Neural crest cell (in vitro differentiated cells): ENCODE measurements around the gene NPIPA2. TPM values are rescaled to one million over a fixed set of nuclear protein-coding genes. Genes with fewer than 3 reads are reported as not detected.
"Not testable (repeated sequence)": the region's sequence is repeated elsewhere in the genome, so short reads cannot be mapped to it uniquely, and the experiment has no call there.

Experiments
- DNase-seq: peaks from one replicate; pipeline ENCODE4 v3.0.0; 2021; ENCODE audit warnings: low read depth, mixed read lengths, low spot score
- H3K27ac Mint-ChIP-seq: one replicate; pipeline ENCODE4 v1.8.0; 2021; ENCODE audit warnings: mild to moderate bottlenecking, mixed read lengths; ENCODE audit not compliant: unreplicated experiment
- H3K27me3 Mint-ChIP-seq: 2 replicates; pipeline ENCODE4 v1.8.0; 2021; ENCODE audit warnings: low read depth, mild to moderate bottlenecking, mixed read lengths
- H3K36me3 Mint-ChIP-seq: 2 replicates; pipeline ENCODE4 v1.8.0; 2021; ENCODE audit warnings: low read depth, mild to moderate bottlenecking, mixed read lengths
- H3K4me1 Mint-ChIP-seq: 2 replicates; pipeline ENCODE4 v1.8.0; 2021; ENCODE audit warnings: mixed read lengths
- H3K4me3 Mint-ChIP-seq: one replicate; pipeline ENCODE4 v1.8.0; 2021; ENCODE audit warnings: mild to moderate bottlenecking, mixed read lengths
- H3K9me3 Mint-ChIP-seq: 2 replicates; pipeline ENCODE4 v1.8.0; 2021; ENCODE audit warnings: mixed read lengths
- long read RNA-seq: library from polyadenylated mRNA; unstranded; transcript quantifications from one replicate; pipeline ENCODE4 v2.0.0, GENCODE V29; 2020
- total RNA-seq: library from RNA; stranded (reverse); gene quantifications from 2 replicates; pipeline ENCODE4 v1.2.1, GENCODE V29; 2021

NPIPA2 gene
- total RNA-seq: 10.1 and 12.9 TPM in 2 replicates
- long read RNA-seq: 0 reads

DNA sequence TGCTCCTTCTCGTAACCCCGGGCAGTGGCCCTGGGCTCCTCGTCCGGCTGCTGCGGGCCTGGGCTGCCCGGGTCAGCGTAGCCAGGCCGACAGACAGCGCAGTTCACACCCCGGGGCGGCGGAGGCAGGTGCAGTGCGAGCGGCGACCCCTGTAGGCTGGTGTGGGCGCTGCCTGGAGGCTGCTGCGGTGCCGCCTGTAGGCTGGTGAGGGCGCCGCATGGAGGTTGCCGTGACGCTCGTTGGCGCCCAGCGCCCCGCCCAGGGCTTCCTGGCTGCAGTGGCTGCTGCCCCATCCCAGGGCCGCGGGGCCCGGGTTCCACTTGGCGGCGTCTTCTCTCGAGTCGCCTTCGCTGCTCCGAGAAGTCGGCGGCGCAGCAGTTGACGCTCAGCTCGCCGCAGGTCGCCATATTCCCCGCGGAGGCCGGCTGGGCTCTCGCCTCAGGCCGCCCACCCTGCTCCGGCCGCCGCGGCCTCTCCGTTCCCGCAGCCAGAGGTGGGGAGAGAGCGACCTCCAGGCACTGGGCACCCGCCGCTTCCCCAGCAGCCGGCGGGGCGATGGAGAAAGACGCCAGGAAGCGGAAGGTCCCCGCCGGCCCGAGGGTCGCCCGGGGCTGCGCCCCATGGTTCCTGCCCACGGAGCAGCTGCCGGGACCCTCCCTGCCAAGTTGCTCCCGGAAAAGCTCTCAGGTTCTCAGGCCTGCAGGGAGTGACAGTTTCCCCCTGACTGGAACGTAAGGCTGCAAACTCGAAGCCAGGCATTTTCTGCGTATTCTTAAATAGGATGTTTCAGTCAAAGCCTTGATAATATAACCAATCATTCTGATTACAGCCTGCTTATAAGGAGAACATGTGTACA lies at the start of gene NPIPA2:
NPIPA2 (plus strand) TSS at position 261 of the 856 bp plus-strand sequence. CDS start 5,533 bp downstream, outside the sequence.
- H3K4me3 Mint-ChIP-seq, DNase-seq, H3K27me3 Mint-ChIP-seq, H3K9me3 Mint-ChIP-seq, H3K27ac Mint-ChIP-seq, H3K4me1 Mint-ChIP-seq, H3K36me3 Mint-ChIP-seq: not testable (repeated sequence)

DNA sequence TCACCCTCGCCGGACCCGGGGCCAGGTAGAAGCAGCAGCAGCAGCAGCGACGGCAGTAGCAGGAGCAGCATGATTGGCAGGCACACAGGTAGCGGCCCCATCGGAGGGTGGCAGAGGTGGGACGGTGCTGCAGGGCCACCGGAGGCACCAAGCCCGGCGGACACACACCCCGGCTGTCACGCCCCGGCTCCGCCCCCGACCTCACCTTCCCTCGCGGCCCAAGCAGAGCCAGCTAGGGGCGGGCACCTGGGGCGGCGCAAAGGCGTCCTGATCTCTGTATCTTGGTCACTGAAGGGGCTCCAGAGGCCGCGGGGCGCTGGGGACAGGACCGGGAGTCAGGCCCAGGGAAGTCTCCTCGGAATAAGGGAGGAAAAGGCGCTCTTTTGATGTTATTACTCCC lies 48.2 kb upstream of the NPIPA2 start, which contains the start of gene PLA2G10:
PLA2G10 (minus strand) TSS at position 180 of the 400 bp plus-strand sequence; CDS start at position 101, 79 bp downstream.
- H3K4me1 Mint-ChIP-seq, H3K27me3 Mint-ChIP-seq, H3K27ac Mint-ChIP-seq, H3K36me3 Mint-ChIP-seq, H3K4me3 Mint-ChIP-seq, DNase-seq, H3K9me3 Mint-ChIP-seq: not testable (repeated sequence)

DNA sequence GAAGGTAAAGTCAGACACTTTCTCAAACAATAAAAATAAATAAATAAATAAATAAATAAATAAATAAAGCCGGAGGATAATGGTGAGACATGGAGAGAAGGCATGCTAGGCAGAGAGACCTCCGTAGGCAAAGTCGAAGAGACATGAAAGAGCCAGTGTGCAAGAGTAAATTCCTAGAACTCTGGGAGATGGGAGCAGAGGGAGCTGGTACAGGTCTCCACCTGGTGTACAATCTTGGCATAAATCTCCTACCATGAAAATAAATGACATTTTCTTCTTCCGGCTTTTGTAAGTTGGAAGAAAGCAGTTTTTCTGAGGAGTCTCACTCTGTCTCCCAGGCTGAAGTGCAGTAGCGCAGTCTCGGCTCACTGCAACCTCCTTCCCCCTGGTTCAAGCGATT lies 40.5 kb upstream of the NPIPA2 start:
- H3K36me3 Mint-ChIP-seq, H3K9me3 Mint-ChIP-seq, H3K27ac Mint-ChIP-seq, H3K4me3 Mint-ChIP-seq, H3K4me1 Mint-ChIP-seq, DNase-seq, H3K27me3 Mint-ChIP-seq: not testable (repeated sequence)

DNA sequence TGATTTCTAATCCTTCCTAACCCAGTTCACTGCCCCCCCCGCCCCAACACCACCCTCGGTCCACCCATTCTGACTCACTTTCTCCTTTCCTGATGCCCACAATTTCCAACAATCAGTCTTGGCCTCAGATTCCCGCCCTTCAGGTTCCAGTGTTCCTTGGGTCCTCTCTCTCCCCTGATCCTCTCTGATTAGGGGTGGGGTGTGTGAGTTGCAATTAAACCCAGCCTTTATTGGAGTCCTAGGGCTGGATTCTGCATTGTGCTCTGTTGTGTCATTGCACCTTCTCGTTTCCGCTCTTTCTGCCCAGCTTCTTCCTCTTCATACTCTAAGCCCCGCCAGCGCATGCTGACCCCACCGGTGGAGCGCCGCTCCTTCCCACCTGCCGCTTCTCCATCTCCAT lies 39.7 kb upstream of the NPIPA2 start:
- H3K9me3 Mint-ChIP-seq, H3K27ac Mint-ChIP-seq, DNase-seq, H3K4me3 Mint-ChIP-seq, H3K27me3 Mint-ChIP-seq, H3K36me3 Mint-ChIP-seq, H3K4me1 Mint-ChIP-seq: not testable (repeated sequence)

DNA sequence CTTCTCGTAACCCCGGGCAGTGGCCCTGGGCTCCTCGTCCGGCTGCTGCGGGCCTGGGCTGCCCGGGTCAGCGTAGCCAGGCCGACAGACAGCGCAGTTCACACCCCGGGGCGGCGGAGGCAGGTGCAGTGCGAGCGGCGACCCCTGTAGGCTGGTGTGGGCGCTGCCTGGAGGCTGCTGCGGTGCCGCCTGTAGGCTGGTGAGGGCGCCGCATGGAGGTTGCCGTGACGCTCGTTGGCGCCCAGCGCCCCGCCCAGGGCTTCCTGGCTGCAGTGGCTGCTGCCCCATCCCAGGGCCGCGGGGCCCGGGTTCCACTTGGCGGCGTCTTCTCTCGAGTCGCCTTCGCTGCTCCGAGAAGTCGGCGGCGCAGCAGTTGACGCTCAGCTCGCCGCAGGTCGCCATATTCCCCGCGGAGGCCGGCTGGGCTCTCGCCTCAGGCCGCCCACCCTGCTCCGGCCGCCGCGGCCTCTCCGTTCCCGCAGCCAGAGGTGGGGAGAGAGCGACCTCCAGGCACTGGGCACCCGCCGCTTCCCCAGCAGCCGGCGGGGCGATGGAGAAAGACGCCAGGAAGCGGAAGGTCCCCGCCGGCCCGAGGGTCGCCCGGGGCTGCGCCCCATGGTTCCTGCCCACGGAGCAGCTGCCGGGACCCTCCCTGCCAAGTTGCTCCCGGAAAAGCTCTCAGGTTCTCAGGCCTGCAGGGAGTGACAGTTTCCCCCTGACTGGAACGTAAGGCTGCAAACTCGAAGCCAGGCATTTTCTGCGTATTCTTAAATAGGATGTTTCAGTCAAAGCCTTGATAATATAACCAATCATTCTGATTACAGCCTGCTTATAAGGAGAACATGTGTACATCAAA lies 38.9 kb upstream of the NPIPA2 start, which contains the start of gene NPIPA3:
NPIPA3 (plus strand) TSS at position 256 of the 856 bp plus-strand sequence. CDS start 5,533 bp downstream, outside the sequence.
- H3K9me3 Mint-ChIP-seq, H3K27ac Mint-ChIP-seq, H3K4me3 Mint-ChIP-seq, H3K27me3 Mint-ChIP-seq, DNase-seq, H3K4me1 Mint-ChIP-seq, H3K36me3 Mint-ChIP-seq: not testable (repeated sequence)

DNA sequence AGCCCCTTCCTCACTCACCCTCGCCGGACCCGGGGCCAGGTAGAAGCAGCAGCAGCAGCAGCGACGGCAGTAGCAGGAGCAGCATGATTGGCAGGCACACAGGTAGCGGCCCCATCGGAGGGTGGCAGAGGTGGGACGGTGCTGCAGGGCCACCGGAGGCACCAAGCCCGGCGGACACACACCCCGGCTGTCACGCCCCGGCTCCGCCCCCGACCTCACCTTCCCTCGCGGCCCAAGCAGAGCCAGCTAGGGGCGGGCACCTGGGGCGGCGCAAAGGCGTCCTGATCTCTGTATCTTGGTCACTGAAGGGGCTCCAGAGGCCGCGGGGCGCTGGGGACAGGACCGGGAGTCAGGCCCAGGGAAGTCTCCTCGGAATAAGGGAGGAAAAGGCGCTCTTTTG lies 9.1 kb upstream of the NPIPA2 start:
- not testable (repeated sequence) for H3K9me3 Mint-ChIP-seq, H3K4me1 Mint-ChIP-seq, H3K27me3 Mint-ChIP-seq, H3K36me3 Mint-ChIP-seq, DNase-seq, H3K27ac Mint-ChIP-seq, H3K4me3 Mint-ChIP-seq

DNA sequence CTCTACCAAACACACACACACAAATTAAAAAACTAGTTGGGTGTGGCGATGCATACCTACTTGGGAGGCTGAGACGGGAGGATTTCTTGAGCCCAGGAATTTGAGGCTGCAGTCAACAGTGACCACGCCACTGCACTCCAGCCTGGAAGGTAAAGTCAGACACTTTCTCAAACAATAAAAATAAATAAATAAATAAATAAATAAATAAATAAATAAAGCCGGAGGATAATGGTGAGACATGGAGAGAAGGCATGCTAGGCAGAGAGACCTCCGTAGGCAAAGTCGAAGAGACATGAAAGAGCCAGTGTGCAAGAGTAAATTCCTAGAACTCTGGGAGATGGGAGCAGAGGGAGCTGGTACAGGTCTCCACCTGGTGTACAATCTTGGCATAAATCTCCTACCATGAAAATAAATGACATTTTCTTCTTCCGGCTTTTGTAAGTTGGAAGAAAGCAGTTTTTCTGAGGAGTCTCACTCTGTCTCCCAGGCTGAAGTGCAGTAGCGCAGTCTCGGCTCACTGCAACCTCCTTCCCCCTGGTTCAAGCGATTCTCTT lies 1.4 kb upstream of the NPIPA2 start:
- H3K9me3 Mint-ChIP-seq, H3K27ac Mint-ChIP-seq: not testable (repeated sequence)

DNA sequence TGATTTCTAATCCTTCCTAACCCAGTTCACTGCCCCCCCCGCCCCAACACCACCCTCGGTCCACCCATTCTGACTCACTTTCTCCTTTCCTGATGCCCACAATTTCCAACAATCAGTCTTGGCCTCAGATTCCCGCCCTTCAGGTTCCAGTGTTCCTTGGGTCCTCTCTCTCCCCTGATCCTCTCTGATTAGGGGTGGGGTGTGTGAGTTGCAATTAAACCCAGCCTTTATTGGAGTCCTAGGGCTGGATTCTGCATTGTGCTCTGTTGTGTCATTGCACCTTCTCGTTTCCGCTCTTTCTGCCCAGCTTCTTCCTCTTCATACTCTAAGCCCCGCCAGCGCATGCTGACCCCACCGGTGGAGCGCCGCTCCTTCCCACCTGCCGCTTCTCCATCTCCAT lies 539 bp upstream of the NPIPA2 start:
- not testable (repeated sequence) for H3K27ac Mint-ChIP-seq, H3K4me1 Mint-ChIP-seq, H3K9me3 Mint-ChIP-seq, H3K36me3 Mint-ChIP-seq, H3K4me3 Mint-ChIP-seq, DNase-seq, H3K27me3 Mint-ChIP-seq

More for the DNA sequence above, 1.4 kb upstream of the NPIPA2 start:
- H3K36me3 Mint-ChIP-seq, H3K4me3 Mint-ChIP-seq, H3K27me3 Mint-ChIP-seq, DNase-seq, H3K4me1 Mint-ChIP-seq: not testable (repeated sequence)

DNA sequence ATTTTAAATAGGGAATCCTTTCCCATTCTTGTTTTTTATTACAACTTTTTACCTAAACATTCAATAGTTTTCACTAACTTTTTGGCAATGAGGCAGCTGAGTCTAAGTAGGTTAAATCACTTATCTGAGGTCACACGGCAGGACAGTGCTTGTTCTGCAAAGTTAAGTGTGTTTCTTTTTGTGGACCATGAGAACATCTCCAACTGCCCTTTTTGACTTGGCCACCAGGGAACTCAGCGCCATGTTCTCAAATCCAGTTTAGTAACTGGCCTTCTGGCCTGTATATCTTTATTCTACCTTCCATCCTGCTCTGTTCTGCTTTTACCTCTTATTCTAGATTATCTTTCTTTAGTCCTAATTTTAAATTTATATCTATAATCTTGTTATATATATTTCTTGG lies 31.3 kb downstream of the NPIPA2 start:
- H3K27me3 Mint-ChIP-seq, H3K9me3 Mint-ChIP-seq, DNase-seq, H3K4me3 Mint-ChIP-seq, H3K27ac Mint-ChIP-seq, H3K36me3 Mint-ChIP-seq, H3K4me1 Mint-ChIP-seq: not testable (repeated sequence)

DNA sequence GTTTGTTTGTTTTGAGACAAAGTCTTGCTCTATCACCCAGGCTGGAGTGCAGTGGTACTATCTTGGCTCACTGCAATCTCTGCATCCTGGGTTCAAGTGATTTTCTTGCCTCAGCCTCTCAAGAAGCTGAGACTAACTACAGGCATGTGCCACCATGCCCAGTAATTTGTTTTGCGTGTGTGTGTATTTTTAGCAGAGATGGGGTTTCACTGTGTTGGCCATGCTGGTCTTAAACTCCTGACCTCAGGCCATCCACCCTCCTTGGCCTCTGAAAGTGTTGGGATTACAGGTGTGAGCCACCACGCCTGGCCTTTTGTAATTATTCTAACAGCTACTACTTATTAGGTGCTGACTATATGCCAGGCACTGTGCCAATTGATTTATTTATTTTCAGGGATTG lies 33.3 kb downstream of the NPIPA2 start:
- DNase-seq, H3K4me3 Mint-ChIP-seq, H3K36me3 Mint-ChIP-seq, H3K27ac Mint-ChIP-seq, H3K27me3 Mint-ChIP-seq, H3K9me3 Mint-ChIP-seq, H3K4me1 Mint-ChIP-seq: not testable (repeated sequence)

DNA sequence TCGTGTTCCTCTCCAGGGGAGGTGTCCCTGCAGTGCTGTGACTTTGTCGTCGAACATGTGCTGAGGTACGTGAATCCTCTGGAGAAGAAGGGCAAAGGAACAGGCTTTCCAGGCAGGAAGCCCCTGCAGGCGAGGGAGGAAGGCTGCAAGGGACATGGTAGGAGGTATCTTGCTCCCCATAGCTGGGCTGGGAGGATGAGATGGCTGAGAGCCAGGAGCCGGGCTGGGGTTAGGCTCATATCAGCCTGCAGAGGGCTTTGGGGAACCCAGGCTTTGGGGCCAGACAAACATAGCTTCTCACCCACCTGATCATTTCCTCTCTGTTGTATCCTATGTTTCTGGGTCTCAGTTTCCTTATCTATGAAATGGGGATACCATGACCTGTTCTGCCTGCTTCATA lies 34.4 kb downstream of the NPIPA2 start:
- H3K36me3 Mint-ChIP-seq, H3K27ac Mint-ChIP-seq, H3K27me3 Mint-ChIP-seq, H3K4me1 Mint-ChIP-seq, H3K9me3 Mint-ChIP-seq, DNase-seq, H3K4me3 Mint-ChIP-seq: not testable (repeated sequence)

DNA sequence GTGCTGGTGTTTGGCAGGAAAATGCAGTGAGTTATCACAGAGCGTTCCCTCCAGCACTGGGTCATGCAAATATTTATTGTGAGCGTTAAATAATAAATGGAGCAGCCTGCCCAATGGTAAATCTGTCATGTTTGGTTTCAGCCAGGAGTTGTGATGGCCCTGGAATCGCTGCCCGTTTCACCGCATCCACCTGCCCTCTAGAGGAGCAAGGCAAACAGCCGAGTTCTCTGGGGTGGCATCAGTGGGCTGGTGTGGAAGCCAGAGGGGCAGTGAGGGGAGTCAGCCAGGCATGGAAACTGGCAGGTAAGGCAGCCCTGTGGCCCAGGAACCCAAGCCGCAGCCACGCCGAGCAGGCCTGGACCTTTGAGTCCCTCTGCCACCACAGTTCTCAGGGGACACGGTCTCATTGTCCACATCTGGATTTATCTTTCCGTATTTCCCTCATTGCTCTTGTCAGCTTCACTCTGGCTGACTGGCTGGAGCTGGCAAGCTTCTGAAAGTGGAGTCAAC lies 37.1 kb downstream of the NPIPA2 start:
- not testable (repeated sequence) for H3K36me3 Mint-ChIP-seq, H3K4me3 Mint-ChIP-seq, H3K4me1 Mint-ChIP-seq, DNase-seq, H3K9me3 Mint-ChIP-seq, H3K27ac Mint-ChIP-seq, H3K27me3 Mint-ChIP-seq

DNA sequence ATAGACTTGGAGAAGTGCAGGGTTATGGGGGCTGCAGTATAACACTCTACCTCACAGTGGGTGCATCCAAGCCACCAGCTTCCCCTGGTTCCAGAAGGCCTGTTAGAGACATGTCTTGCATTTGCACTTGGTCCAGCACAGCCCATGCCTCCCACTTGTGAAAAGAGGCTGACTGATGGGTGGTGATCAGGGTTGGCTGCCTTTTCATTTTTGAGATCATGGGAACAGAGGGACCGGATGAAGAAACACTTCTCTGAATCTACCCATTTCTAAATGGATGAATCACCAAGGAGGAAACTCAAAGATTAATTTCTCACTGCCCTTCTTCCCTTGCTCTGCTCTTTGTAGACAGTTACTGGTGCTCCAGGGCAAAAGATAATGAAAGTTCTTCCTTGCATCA lies 43.8 kb downstream of the NPIPA2 start:
- not testable (repeated sequence) for H3K27ac Mint-ChIP-seq, H3K4me3 Mint-ChIP-seq, H3K4me1 Mint-ChIP-seq, H3K9me3 Mint-ChIP-seq, DNase-seq, H3K36me3 Mint-ChIP-seq, H3K27me3 Mint-ChIP-seq
